ENCODE results near the gene CYP3A5.
"Not testable (repeated sequence)": the region's sequence is repeated elsewhere in the genome, so short reads cannot be mapped to it uniquely, and the experiment has no call there.

Gene CYP3A5

GRCh38 chr7:99679400-99680191 lies at the start of gene CYP3A5:
Gene CYP3A5, minus strand, starts transcription at chr7:99679996. Its CDS starts 100 bp downstream, at chr7:99679896.
- no peak for DNase-seq (ENCODE audit: low read depth)
- no peak within 1 kb of the TSS for H3K4me3 ChIP-seq (ENCODE audit: low read length)

GRCh38 chr7:99728615-99729014 lies 48.8 kb upstream of the CYP3A5 start:
- no peak overlapping the region for H3K4me3 ChIP-seq (ENCODE audit: low read length)
- TF ChIP-seq, protein P1, sequence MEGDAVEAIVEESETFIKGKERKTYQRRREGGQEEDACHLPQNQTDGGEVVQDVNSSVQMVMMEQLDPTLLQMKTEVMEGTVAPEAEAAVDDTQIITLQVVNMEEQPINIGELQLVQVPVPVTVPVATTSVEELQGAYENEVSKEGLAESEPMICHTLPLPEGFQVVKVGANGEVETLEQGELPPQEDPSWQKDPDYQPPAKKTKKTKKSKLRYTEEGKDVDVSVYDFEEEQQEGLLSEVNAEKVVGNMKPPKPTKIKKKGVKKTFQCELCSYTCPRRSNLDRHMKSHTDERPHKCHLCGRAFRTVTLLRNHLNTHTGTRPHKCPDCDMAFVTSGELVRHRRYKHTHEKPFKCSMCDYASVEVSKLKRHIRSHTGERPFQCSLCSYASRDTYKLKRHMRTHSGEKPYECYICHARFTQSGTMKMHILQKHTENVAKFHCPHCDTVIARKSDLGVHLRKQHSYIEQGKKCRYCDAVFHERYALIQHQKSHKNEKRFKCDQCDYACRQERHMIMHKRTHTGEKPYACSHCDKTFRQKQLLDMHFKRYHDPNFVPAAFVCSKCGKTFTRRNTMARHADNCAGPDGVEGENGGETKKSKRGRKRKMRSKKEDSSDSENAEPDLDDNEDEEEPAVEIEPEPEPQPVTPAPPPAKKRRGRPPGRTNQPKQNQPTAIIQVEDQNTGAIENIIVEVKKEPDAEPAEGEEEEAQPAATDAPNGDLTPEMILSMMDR (conservative IDR thresholded peaks at IDR 0.05; ENCODE audit: low read depth, low read length), result no peak
- no peak for DNase-seq (ENCODE audit: low read depth)

More at GRCh38 chr7:99679400-99680191, at the start of gene CYP3A5:
- TF ChIP-seq, protein P1 (conservative IDR thresholded peaks at IDR 0.05; ENCODE audit: low read depth, low read length), result no peak

DNA sequence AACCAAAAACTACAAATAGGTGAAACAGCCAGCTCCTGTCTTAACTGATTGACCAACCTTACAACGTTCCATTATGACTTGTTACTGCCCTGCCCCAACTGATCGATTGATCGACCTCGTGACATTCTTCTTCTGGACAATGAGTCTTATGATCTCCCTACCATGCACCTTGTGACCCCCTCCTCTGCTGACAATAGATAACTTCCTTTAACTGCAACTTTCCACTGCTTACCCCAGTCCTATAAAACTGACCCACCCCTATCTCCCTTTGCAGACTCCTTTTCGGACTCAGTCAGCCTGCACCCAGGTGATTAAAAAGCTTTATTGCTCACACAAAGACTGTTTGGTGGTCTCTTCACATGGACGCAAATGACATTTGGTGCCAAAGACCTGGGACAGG lies 43.4 kb upstream of the CYP3A5 start:
- DNase-seq (ENCODE audit: low read depth); H3K4me3 ChIP-seq (ENCODE audit: low read length): not testable (repeated sequence)

- TF ChIP-seq, protein P1 (conservative IDR thresholded peaks at IDR 0.05; ENCODE audit: low read depth, low read length), result no peak
- no peak for DNase-seq (ENCODE audit: low read depth)
- H3K4me3 ChIP-seq (ENCODE audit: low read length), result no peak overlapping the region
Measured at GRCh38 chr7:99720800-99721595, 41.2 kb upstream of the CYP3A5 start.

DNA sequence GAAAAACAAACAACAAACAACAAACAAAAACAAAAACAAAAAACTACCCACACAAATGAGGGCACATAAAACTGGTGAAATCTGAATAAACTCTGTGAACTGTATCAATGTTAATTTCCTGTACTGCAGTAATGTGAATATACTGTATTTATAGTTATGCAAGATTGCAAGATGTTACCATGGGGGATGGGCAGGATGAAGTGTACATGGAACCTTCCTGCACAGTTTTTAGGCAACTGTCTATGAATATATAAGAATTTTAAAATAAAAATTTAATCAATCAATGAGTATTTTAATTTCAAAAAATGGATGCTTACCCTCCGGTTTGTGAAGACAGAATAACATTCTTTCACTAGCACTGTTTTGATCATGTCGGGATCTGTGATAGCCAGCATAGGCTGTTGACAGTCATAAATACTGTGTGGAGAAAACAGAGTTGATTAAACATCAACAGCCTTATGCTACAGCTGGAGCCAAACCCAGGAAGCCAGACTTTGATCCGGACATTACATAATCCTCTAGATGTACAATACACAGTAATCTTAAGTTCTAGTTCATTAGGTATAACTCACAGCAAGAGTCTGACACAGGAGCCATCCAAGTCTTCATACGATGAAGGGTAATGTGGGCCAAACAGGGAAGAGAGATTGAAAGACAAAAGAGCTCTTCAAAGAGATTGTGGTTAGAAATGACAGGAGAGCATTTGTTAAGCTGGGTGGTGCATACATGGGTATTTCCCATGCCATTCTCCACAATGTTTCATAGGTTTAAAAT lies 40.4 kb upstream of the CYP3A5 start:
- DNase-seq (ENCODE audit: low read depth), result no peak
- TF ChIP-seq, protein P1 (conservative IDR thresholded peaks at IDR 0.05; ENCODE audit: low read depth, low read length), result no peak
- H3K4me3 ChIP-seq (ENCODE audit: low read length), result no peak overlapping the region

DNA sequence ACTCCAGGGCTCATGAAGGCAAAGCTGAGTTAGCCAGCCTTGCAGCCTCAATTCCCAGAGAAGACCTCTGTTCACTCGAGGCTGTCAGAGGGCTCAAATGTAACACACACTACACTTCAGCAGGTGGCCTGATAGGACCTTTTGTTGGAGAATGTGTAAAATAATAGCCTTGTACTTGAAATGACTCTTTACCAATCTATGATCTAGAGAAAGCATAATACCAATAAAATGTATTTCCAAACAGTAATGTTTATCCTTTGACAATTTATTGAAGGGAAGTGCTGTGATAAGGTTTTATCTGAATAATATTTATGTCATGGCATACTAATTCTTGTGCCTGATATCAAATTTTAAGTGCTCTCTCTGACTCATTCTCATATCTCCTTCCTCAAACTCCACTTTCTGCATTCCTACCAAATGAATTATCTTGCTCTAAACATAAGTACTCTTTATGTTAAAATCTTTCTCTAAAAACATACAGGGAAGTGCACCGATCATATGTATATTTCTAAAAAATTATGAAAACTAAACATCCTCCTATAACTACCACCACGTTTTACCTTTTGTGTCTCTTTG lies 34.3 kb upstream of the CYP3A5 start:
- no peak for DNase-seq (ENCODE audit: low read depth)
- no peak overlapping the region for H3K4me3 ChIP-seq (ENCODE audit: low read length)
- TF ChIP-seq, protein P1 (conservative IDR thresholded peaks at IDR 0.05; ENCODE audit: low read depth, low read length), result no peak

All from retinal pigment epithelial cell (primary cell).